ENCODE data around the gene IL4R. TPM values are rescaled to one million over a fixed set of nuclear protein-coding genes. Genes with fewer than 3 reads are reported as not detected.
"Not testable (repeated sequence)": the region's sequence is repeated elsewhere in the genome, so short reads cannot be mapped to it uniquely, and the experiment has no call there.

IL4R gene
- total RNA-seq, 6 experiments from 2014 or later, result 20.0 to 27.0 (median 23.2) TPM

DNA sequence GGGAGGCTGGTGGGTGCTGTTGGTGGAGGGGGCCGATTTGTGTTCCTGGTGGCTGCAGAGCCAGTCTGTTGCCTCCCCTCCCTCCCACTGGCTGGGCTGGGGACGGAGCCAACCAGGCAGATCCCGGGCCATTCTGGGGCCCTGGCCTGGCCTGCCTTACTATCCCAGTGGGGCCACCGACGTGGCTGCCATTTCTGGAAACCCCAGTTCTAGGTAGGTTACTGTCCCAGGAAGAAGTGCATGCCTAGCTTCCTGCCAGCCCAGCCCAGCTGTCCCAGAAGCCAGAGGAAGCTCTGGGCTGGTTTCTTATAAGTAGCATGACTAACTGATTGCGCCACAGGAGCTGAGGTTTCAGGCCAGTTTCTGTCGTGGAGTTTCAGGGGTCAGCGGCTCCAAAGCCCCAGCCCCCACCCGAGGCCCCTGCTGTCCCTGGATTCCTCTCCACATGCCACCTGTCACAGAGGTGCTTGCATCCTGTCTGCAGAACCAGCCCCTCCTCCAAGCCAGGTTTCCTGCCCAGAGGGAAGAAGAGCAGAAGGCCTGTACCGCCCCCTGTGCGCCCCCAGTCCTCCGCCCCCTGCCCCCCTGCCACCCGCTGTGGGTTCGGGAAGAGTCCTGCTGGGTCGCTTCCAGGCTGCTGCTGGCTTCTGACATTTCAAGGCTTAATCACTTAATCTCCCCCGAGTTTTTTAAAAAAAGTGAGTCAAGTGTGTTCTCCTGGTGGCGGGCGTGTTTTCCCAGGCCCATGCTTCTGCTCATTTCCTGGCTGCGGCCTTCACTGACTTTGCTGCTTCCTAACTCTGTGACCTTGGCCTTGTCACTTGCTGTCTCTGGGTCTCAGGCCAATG lies 13.2 kb downstream of the IL4R start:
- Mint-ChIP-seq H3K9me3 (no peaks in the 10 kb centered on the region), H3K27ac (peak overlapping the region; percentile 98)

GRCh38 chr16:27327586-27327915 lies 13.8 kb downstream of the IL4R start:
- H3K27ac Mint-ChIP-seq, result peak overlapping the region; percentile 98
- TF ChIP-seq, protein P1, sequence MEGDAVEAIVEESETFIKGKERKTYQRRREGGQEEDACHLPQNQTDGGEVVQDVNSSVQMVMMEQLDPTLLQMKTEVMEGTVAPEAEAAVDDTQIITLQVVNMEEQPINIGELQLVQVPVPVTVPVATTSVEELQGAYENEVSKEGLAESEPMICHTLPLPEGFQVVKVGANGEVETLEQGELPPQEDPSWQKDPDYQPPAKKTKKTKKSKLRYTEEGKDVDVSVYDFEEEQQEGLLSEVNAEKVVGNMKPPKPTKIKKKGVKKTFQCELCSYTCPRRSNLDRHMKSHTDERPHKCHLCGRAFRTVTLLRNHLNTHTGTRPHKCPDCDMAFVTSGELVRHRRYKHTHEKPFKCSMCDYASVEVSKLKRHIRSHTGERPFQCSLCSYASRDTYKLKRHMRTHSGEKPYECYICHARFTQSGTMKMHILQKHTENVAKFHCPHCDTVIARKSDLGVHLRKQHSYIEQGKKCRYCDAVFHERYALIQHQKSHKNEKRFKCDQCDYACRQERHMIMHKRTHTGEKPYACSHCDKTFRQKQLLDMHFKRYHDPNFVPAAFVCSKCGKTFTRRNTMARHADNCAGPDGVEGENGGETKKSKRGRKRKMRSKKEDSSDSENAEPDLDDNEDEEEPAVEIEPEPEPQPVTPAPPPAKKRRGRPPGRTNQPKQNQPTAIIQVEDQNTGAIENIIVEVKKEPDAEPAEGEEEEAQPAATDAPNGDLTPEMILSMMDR (IDR thresholded peaks at IDR 0.05), result no peak
- H3K27me3 Mint-ChIP-seq (ENCODE audit: insufficient read depth), result peaks cover 1% of the 10 kb centered on the region; the same call in 1 of the 2 replicates
- no peaks in the 10 kb centered on the region for H3K9me3 Mint-ChIP-seq
- peaks cover 26% of the 10 kb centered on the region for H3K36me3 Mint-ChIP-seq (ENCODE audit: low read depth)
- no peak for DNase-seq
- H3K4me3 Mint-ChIP-seq, result peak overlapping the region; percentile 74
- peaks cover 59% of the 10 kb centered on the region for H3K4me1 Mint-ChIP-seq (ENCODE audit: low read depth)

More for the DNA sequence above, 13.2 kb downstream of the IL4R start:
- H3K4me1 Mint-ChIP-seq (ENCODE audit: low read depth), result peaks cover 61% of the 10 kb centered on the region
- peak overlapping the region; percentile 74 for H3K4me3 Mint-ChIP-seq
- TF ChIP-seq, protein P1 (IDR thresholded peaks at IDR 0.05), result peak; percentile 38; the same call in 1 of the 2 replicates
- DNase-seq, result peak; percentile 92
- H3K36me3 Mint-ChIP-seq (ENCODE audit: low read depth), result peaks cover 26% of the 10 kb centered on the region
- H3K27me3 Mint-ChIP-seq (ENCODE audit: insufficient read depth), result peaks cover 1% of the 10 kb centered on the region; the same call in 1 of the 2 replicates

DNA sequence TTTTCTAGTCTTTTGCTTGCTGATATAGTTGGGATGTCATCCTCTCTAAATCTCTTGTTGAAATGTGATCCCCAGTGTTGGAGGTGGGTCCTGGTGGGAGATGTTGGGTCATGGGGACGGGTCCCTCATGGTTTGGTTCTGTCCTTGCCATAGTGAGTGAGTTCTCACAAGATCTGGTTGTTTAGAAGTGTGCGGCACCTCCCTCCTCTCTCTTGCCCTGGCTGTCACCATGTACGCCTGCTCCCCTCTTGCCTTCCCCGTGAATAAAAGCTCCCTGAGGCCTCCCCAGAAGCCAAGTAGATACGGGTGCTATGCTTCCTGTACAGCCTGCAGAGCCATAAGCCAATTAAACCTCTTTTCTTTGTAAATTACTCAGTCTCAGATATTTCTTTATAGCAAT lies 15.2 kb downstream of the IL4R start:
- H3K36me3 Mint-ChIP-seq (ENCODE audit: low read depth), result peaks cover 30% of the 10 kb centered on the region
- H3K4me1 Mint-ChIP-seq (ENCODE audit: low read depth), result peaks cover 58% of the 10 kb centered on the region
- peaks cover 1% of the 10 kb centered on the region; the same call in 1 of the 2 replicates for H3K27me3 Mint-ChIP-seq (ENCODE audit: insufficient read depth)
- no peak for DNase-seq
- H3K9me3 Mint-ChIP-seq, result no peaks in the 10 kb centered on the region
- no peak overlapping the region for H3K4me3 Mint-ChIP-seq
- TF ChIP-seq, protein P1 (IDR thresholded peaks at IDR 0.05), result no peak
- peak overlapping the region; percentile 98 for H3K27ac Mint-ChIP-seq

DNA sequence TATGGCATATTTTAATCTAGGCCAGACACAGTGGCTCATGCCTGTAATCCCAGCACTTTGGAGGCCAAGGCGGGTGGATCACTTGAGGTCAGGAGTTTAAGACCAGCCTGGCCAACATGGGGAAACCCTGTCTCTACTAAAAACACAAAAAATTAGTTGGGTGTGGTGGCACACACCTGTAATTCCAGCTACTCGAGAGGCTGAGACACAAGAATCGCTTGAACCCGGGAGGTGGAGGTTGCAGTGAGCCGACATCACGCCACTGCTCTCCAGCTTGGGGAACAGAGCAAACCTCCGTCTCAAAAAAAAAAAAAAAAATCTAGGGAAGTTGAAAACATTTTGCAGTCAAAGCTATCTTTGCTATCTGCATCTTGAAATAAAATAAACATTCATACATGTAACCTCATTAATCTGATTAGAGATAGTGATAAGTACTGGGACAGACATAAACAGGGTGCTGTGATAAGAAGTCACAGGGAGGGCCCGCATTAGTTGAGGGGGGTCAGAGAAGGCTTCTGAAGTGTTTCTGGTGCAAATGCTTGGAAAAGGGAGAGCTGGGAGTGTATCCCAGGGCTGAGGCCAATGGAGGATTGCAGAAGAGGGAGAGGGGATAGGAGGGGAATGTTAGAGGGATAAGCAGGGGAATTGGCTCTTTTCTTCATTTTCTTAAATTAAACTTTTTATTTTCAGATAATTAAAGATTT lies 15.8 kb downstream of the IL4R start:
- DNase-seq; H3K9me3 Mint-ChIP-seq; H3K27me3 Mint-ChIP-seq (ENCODE audit: insufficient read depth); H3K4me3 Mint-ChIP-seq: not testable (repeated sequence)
- Mint-ChIP-seq H3K27ac (peak overlapping the region; percentile 98), H3K36me3 (ENCODE audit: low read depth) (peaks cover 35% of the 10 kb centered on the region), H3K4me1 (ENCODE audit: low read depth) (peaks cover 64% of the 10 kb centered on the region)

DNA sequence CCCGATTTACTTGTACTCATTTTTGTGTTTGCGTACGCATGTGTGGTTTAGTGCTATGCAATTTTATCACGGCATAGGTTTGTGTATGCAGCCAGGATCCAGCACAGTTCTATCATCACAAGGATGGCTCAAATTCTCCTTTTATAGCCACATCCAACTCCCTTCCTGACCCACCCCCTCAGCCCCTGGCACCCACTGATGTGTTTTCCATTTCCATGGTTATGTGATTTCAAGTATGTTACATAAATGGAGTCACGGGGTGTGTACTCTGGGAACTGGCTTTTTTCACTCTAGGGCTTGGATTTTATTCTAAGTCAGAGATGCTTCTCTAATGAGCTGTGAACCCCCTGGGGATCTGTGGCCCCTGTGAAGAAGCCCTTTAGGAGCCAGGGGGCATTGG lies 16.8 kb downstream of the IL4R start:
- no peaks in the 10 kb centered on the region for H3K9me3 Mint-ChIP-seq
- peaks cover 1% of the 10 kb centered on the region; the same call in 1 of the 2 replicates for H3K27me3 Mint-ChIP-seq (ENCODE audit: insufficient read depth)
- peak overlapping the region; percentile 98 for H3K27ac Mint-ChIP-seq
- H3K36me3 Mint-ChIP-seq (ENCODE audit: low read depth), result peaks cover 40% of the 10 kb centered on the region
- peak; percentile 74 for DNase-seq
- peak overlapping the region; percentile 7; the same call in 1 of the 2 replicates for H3K4me3 Mint-ChIP-seq
- TF ChIP-seq, protein P1 (IDR thresholded peaks at IDR 0.05), result no peak
- peaks cover 74% of the 10 kb centered on the region for H3K4me1 Mint-ChIP-seq (ENCODE audit: low read depth)

DNA sequence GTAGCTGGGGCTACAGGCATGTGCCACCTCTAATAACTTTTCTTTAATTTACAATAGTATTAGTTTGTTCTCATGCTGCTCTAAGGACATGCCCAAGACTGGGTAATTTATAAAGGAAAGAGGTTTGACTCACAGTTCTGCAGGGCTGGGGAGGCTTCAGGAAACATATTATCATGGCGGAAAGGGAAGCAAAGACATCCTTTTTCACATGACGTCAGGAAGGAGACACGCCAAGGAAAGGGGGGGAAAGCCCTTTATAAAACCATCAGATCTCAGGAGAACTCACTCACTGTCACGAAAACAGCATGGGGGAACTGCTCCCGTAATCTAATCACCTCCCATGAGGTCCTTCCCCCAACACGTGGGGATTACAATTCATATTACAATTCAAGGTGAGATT lies 18.3 kb downstream of the IL4R start:
- no peak overlapping the region; the same call in 1 of the 2 replicates for H3K27ac Mint-ChIP-seq
- no peak for DNase-seq
- H3K9me3 Mint-ChIP-seq, result no peaks in the 10 kb centered on the region
- peaks cover 70% of the 10 kb centered on the region for H3K4me1 Mint-ChIP-seq (ENCODE audit: low read depth)
- H3K4me3 Mint-ChIP-seq, result no peak overlapping the region
- peaks cover 41% of the 10 kb centered on the region for H3K36me3 Mint-ChIP-seq (ENCODE audit: low read depth)
- TF ChIP-seq, protein P1 (IDR thresholded peaks at IDR 0.05), result no peak
- H3K27me3 Mint-ChIP-seq (ENCODE audit: insufficient read depth), result peaks cover 1% of the 10 kb centered on the region; the same call in 1 of the 2 replicates

All from HFFc6 (cell line).